ENCODE measurements around the gene IRX1. TPM values are rescaled to one million over a fixed set of nuclear protein-coding genes. Genes with fewer than 3 reads are reported as not detected.

Gene IRX1
- not detected for total RNA-seq

DNA sequence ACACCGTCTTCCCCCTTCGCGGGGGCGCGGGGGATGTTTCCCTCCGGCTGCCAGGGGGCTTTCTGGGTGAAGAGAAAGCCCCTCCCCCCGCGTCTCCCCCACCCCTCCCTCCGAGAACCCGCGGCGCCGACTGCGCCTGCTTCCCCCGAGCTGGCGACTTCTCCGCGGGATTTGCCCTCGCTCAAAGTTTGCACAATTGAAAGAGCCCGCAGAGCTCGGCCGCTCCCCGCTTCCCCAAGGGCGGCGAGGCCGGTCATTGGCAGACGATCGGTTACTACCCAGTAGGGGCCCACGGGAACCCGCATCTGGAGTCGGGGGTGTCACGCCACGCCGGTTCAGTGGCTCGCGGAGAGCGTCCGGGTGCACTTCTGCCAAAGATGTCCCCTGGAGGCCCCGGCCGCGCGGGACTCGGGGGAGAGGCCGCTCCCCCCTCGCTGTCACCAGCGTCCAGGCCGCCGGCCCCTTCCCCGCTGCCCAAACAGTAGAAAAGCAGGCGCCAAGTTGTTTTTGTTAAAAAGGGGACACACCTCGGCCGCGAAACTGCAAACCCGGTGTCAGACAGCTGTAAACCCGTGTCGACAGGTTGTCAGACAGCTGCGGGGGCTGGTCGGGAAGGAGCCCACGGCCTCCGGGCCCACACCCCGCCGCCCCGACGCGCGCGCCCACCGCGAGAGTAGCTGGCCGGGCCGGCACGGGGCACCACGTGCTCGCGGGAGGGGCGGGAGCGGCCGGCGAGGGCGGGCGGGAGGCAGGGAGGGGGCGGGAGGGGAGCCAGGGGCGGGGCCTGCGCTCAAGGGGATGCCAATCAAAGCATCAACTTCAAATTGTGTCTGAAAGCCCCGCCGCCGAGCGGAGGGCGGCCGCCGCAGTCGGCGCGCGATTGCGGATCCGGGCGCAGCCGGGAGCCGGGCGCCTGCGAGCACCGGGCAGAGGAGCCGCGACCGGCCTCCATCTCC is at the start of gene IRX1:
Gene IRX1, plus strand, starts transcription at position 827 of the 956 bp plus-strand sequence. CDS start 274 bp downstream, outside the sequence.
- Mint-ChIP-seq H3K4me1 (no peaks in the 10 kb centered on the region), H3K36me3 (ENCODE audit: low read depth) (no peaks in the 10 kb centered on the region), H3K4me3 (no peak within 1 kb of the TSS), H3K9me3 (no peaks in the 10 kb centered on the region), H3K27me3 (peaks cover 34% of the 10 kb centered on the region), H3K27ac (no peak within 1 kb of the TSS)
- ATAC-seq (replicated peaks), result no peak

DNA sequence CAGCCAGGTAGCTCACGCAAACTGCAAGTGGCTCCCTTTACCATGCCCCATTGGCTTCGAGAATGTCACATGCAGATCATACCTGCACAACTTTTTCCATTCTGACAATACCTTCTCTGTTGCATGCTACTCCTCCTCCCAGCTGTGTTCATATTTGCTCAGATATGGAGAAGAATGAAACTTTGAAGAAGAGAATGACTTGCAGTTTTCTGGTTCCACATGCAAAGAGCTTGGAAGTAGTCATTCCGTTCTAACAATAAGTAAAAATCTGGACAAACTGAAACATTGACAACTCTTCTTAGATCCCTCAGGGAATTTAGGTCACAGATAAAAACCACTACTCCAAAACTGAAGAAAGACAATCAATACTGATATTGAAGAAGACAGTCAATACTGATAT is 49.6 kb upstream of the IRX1 start:
- no peak overlapping the region for H3K4me3 Mint-ChIP-seq

DNA sequence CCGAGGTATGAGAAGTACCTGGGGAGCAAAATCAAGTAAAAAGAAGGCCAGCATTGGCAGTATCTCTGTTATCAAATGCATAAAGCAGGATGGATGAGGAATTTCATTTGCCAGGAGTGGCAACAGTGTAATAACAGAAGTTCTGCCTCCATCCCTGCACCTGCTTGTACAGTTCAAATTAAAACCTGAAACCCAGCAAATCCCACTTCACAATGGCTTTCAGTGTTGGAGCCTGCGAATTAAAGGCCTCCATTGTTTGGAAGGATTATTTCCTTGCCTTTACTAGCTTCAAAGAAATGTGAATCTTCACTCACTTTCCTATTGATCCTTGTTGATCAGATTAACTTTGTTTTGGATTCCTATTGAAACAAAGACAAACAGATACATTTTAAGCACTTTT is 31.5 kb upstream of the IRX1 start:
- Mint-ChIP-seq H3K9me3 (peaks cover 17% of the 10 kb centered on the region), H3K27ac (no peak overlapping the region), H3K27me3 (no peaks in the 10 kb centered on the region), H3K36me3 (ENCODE audit: low read depth) (no peaks in the 10 kb centered on the region), H3K4me3 (no peak overlapping the region), H3K4me1 (no peaks in the 10 kb centered on the region)
- no peak for ATAC-seq (replicated peaks)

More for the DNA sequence above, 49.6 kb upstream of the IRX1 start:
- no peaks in the 10 kb centered on the region for H3K4me1 Mint-ChIP-seq
- no peaks in the 10 kb centered on the region for H3K27me3 Mint-ChIP-seq
- H3K9me3 Mint-ChIP-seq, result peaks cover 6% of the 10 kb centered on the region
- no peak overlapping the region for H3K27ac Mint-ChIP-seq
- H3K36me3 Mint-ChIP-seq (ENCODE audit: low read depth), result no peaks in the 10 kb centered on the region
- ATAC-seq (replicated peaks), result no peak

DNA sequence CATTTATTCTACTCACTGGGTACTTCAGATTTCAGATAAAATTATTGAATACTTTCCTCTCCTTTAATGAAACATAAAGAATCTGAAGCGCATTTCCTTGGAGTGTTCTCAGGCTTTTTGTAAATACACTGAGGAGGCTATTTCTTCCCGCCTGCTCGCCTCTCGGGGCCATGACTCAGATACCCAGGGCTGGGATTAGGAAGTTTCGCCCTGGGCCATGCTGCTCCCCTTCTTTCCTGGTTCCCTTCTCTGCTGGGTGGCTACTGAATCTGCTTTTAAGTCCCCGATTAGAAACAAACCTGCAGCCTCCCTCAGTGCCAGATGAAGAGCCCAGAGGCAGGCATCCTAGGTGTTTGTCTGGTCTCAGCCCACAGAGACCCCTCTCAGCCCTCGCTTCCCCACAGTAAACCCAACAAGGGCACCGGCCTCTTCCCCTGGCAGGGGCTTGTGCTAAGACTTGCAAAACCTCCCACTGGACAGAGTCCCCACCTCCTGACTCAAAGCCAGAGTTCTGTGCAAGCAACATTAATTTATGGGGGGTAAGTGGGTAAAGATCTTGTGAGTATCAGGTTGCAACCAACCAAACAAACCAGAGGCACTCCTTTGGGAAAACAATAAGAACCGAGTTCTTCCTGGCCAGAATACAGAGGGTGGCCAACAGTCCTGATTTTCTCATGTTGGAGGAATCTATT is 30.7 kb upstream of the IRX1 start:
- ATAC-seq (replicated peaks), result no peak
- no peak overlapping the region for H3K27ac Mint-ChIP-seq
- H3K36me3 Mint-ChIP-seq (ENCODE audit: low read depth), result no peaks in the 10 kb centered on the region
- peaks cover 17% of the 10 kb centered on the region for H3K9me3 Mint-ChIP-seq
- no peaks in the 10 kb centered on the region for H3K4me1 Mint-ChIP-seq
- H3K4me3 Mint-ChIP-seq, result no peak overlapping the region
- H3K27me3 Mint-ChIP-seq, result no peaks in the 10 kb centered on the region

DNA sequence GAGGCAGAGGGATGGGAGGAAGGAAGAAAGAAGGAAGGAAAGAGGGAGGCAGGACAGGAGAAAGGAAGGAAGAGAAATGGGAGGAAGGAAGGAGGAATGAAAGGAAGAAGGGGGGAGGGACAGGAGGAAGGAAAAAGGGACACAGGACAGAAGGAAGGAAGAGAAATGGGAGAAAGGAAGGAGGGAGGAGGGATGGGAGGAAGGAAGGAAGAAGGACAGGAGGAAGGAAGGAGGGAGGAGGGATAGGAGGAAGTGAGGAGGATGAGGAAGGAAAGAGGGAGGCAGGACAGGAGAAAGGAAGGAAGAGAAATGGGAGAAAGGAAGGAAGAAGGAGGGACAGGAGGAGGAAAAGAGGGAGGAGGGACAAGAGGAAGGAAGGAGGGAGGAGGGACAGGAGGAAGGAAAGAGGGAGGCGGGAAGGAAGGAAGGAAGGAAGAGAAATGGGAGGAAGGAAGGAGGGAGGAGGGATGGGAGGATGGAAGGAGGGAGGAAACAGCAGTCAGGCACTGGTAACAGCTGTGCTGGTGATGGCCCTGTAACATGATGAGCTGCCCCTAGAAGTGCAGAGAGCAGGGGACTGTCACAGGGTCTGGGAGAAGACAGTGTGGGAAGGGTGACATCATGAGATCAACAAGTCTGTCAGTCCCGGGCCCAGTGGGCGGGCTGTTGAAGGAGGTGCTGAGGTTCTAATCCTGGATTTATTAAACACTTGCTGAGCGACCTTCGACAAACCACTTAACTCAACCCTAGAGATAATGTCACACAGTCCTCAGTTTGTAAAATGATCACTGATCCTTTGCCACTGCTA is 10.7 kb upstream of the IRX1 start:
- H3K27me3 Mint-ChIP-seq, result peaks cover 21% of the 10 kb centered on the region
- H3K36me3 Mint-ChIP-seq (ENCODE audit: low read depth), result no peaks in the 10 kb centered on the region
- peaks cover 25% of the 10 kb centered on the region for H3K9me3 Mint-ChIP-seq
- H3K4me3 Mint-ChIP-seq, result no peak overlapping the region
- no peaks in the 10 kb centered on the region for H3K4me1 Mint-ChIP-seq
- no peak overlapping the region for H3K27ac Mint-ChIP-seq
- no peak for ATAC-seq (replicated peaks)

DNA sequence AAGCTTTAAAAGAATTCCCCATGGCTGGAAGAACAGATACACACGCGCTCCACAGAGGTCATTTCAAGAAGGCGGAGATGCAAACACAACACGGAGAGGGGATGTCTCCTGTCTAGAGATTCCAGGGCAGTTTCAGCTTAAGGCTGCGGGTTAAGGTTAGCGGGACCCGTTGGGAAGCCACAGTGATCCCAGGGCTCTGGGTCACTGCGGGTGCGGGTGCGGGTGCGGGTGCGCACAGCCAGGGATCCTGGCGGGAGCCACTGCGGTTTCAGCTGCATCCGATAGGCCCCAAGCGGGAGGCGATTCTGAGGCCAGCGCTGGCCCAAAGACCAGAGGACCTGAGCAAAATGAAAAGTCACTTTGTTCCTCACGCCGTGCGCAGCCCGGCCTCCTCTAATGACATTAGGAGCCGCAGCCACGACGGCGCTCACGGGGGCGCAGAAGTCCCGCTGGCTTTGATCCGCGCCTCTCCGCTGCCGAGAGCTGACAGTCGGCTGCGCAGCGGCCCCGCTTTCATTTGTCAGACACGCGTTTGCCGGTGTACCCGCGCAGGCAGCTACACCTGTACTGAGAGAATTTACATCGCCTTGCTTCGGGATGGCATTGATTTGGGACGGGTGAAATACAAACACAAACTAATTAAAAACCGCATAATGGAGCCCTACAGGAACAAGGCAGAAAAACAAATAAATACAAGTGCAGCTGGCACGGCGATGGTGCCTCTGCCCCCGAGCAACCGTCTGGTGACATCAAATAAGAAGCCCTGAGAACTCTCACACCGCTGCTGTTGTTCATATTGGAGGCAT is 5.3 kb upstream of the IRX1 start:
- no peaks in the 10 kb centered on the region for H3K4me1 Mint-ChIP-seq
- no peaks in the 10 kb centered on the region for H3K36me3 Mint-ChIP-seq (ENCODE audit: low read depth)
- H3K4me3 Mint-ChIP-seq, result no peak overlapping the region
- peaks cover 6% of the 10 kb centered on the region for H3K9me3 Mint-ChIP-seq
- no peak for ATAC-seq (replicated peaks)
- H3K27ac Mint-ChIP-seq, result no peak overlapping the region
- H3K27me3 Mint-ChIP-seq, result peaks cover 40% of the 10 kb centered on the region

DNA sequence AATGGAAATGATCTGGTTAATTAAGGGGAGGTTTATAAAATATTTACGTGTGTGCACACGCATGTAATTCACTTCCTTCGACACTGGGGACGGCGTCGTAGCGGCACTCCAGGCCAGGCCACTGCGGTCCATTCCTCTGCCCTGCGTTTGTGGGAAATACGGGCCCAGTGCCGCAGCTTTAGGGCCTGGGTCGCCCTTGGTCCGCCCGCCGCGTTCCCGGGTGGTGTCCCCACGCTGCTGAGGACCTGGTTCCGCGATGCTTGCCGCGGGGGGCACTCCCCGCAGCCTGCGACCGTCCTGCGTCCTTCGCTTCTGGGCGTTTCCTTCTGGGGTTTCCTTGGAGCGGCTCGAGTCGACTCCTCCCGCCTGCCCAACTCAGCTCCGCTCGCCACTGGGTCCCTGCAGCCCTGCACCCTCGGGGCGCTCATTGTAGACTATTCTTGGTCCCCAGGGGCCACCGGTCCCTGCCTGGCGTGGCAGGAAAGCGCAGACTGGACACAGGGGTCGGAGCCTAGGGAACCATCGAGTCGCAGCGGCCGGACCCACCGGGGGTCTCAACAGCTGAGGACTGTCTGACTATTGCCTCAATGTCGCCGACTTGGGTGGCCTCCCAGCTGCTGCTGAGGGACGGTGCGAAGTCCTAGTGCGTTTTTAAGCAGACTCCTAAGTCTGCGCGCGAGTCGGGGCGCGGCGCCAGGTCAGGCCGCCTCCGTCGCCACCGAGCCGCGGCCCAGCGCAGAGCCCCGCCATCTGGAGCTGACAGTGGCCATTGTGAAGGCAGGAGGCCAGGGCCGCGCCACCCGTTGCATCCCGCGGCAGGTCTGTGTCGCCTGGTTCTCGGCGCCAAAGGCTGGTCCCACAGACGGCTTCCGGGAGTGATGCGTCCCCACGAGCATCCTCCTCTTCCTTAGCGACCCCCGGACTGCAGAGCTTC is 4.4 kb upstream of the IRX1 start:
- peaks cover 4% of the 10 kb centered on the region for H3K9me3 Mint-ChIP-seq
- H3K27me3 Mint-ChIP-seq, result peaks cover 37% of the 10 kb centered on the region
- no peak overlapping the region for H3K4me3 Mint-ChIP-seq
- no peak for ATAC-seq (replicated peaks)
- no peaks in the 10 kb centered on the region for H3K36me3 Mint-ChIP-seq (ENCODE audit: low read depth)
- H3K27ac Mint-ChIP-seq, result no peak overlapping the region
- no peaks in the 10 kb centered on the region for H3K4me1 Mint-ChIP-seq

DNA sequence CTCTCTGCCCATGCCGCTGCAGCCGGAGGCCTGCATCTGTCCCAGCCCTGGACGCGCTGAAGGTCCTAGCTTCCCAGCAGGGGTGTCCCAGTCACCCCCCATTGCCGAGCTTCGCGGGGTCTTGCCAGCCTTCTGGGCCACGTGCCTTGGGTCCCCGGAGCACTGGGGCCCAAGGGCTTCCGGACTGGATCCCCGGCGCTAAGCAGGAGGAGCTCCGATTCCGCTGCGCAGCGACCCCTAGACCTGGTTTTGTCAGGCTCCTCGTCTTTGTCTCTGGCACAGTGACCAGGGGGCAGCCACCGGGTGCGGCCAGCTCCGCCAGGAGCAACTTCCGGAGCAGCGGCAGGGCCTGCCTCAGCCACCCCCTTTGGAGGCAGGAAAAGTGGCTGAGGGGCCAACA is 3.3 kb upstream of the IRX1 start:
- H3K4me3 Mint-ChIP-seq, result no peak overlapping the region
- no peaks in the 10 kb centered on the region for H3K9me3 Mint-ChIP-seq
- H3K27me3 Mint-ChIP-seq, result peaks cover 35% of the 10 kb centered on the region
- H3K4me1 Mint-ChIP-seq, result no peaks in the 10 kb centered on the region
- no peak for ATAC-seq (replicated peaks)
- H3K36me3 Mint-ChIP-seq (ENCODE audit: low read depth), result no peaks in the 10 kb centered on the region
- H3K27ac Mint-ChIP-seq, result no peak overlapping the region

DNA sequence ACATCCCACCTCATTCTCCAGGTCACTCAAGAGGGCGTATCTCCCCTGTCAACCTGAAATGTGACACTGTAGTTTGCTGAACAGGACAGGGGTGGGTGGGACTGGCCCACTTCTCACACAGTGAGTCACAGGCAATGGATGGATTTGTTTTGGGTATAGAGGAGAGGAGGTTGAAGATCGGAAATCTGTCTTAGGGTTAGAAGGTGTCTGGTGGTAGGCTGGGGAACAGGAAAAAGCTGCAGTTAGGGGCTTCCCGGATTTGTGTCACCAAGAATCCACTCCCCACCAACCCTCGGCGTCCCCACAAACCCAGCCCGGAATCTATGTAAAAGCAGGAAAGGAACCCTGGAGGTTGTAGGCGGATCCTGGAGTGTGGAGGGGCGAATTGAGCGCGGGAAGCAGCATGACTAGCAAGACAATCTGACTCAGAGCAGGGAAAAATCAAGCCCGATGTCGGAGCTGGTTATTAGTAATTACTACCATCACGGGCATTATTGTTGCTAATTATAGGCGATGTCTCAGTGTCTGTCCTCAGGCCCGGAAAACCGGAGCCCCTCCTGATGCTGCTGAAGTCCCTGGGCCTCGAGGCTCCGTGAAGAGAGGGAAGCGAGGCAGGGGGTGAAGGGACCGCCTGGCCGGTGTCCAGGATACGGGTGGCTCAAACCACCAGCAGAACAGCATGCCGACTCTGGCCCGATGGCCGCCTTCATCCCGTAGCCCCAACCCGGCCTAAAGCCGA is 1.7 kb upstream of the IRX1 start:
- Mint-ChIP-seq H3K9me3 (no peaks in the 10 kb centered on the region), H3K27me3 (peaks cover 39% of the 10 kb centered on the region), H3K4me1 (no peaks in the 10 kb centered on the region), H3K36me3 (ENCODE audit: low read depth) (no peaks in the 10 kb centered on the region), H3K4me3 (no peak overlapping the region), H3K27ac (no peak overlapping the region)
- ATAC-seq (replicated peaks), result no peak

DNA sequence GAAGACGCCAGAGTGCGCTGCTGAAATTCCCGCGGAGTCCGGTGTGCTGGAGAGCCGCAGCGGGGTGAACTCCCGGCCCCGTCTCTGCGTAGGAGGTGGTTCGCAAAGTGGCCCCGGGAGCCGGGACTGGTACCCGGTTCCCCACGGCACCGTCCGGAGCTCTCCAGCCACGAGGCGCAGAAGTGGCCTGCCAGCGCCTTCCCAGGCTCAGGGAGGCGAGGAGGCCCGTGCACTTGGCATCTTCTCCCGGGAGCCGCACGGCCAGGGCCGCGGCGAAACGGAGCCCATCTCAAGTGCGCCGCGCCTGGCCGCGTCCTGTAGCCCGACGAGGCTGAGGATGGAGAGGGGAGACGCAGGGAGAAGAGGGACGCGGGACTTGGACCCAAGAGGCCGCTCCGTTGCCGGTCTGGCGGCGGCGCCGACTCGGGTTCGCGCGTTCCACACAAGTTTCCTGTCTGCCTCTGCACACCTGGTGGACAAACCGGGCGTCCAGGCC is 1.1 kb upstream of the IRX1 start:
- H3K36me3 Mint-ChIP-seq (ENCODE audit: low read depth), result no peaks in the 10 kb centered on the region
- no peak overlapping the region for H3K27ac Mint-ChIP-seq
- no peaks in the 10 kb centered on the region for H3K4me1 Mint-ChIP-seq
- no peak for ATAC-seq (replicated peaks)
- no peaks in the 10 kb centered on the region for H3K9me3 Mint-ChIP-seq
- H3K4me3 Mint-ChIP-seq, result no peak overlapping the region
- H3K27me3 Mint-ChIP-seq, result peaks cover 41% of the 10 kb centered on the region

DNA sequence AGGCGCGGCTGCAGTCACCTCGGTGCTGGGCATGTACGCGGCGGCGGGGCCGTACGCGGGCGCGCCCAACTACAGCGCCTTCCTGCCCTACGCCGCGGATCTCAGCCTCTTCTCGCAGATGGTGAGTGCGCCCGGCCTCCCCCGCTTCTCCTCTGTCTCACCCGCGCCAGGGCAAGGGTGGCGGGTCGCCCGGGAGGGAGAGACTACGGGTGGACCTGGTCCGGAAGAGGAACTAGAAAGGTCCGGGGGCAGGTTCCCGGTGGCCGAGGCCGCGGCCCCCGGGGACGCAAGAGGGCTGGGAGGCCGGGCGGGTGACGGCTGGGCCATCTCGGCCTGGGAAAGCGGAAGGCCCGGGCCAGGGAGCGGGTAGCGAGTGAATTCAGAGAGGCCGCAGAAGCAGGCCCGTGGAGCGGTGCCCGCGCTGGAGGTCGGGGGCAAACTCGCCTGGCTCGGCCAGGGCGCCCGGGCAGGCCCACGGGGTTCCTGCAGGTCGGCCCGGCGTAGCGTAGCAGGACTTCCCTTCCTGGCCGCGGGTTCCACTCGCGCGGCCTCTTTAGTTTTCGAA is 711 bp downstream of the IRX1 start:
- peaks cover under 1% of the 10 kb centered on the region for H3K36me3 Mint-ChIP-seq (ENCODE audit: low read depth)
- no peaks in the 10 kb centered on the region for H3K4me1 Mint-ChIP-seq
- peaks cover 3% of the 10 kb centered on the region for H3K9me3 Mint-ChIP-seq
- no peak overlapping the region for H3K4me3 Mint-ChIP-seq
- H3K27ac Mint-ChIP-seq, result no peak overlapping the region
- H3K27me3 Mint-ChIP-seq, result peaks cover 32% of the 10 kb centered on the region
- no peak for ATAC-seq (replicated peaks)

DNA sequence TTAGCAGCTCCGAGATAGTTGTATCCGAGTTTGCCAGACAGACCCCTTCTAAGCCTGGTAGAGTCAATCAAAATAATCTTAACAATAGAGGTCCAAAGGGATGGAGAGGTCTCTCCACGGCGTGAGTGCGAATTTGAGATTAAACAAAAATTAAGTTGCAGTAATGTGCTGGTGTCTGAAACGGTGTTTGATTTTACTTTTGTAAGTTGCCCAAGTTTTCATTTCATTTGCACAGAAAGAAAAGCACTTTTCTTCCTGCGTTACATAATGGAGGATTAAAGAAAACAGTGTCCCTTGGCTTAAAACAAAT is 1.2 kb downstream of the IRX1 start:
- no peak overlapping the region for H3K4me3 Mint-ChIP-seq
- peaks cover 4% of the 10 kb centered on the region for H3K9me3 Mint-ChIP-seq
- no peak overlapping the region for H3K27ac Mint-ChIP-seq
- no peak for ATAC-seq (replicated peaks)
- H3K36me3 Mint-ChIP-seq (ENCODE audit: low read depth), result peaks cover 5% of the 10 kb centered on the region
- H3K27me3 Mint-ChIP-seq, result peaks cover 35% of the 10 kb centered on the region
- no peaks in the 10 kb centered on the region for H3K4me1 Mint-ChIP-seq

Measured in activated T-helper 17 cell treated with anti-CD3 and anti-CD28 coated beads, Interleukin-2, amount 50 U/mL, for 72 hours (primary cell).